Measurements from ENCODE around the gene ASTN2.
A peak's percentile ranks its signal among the peaks of the same experiment; 100 is the strongest.

Gene ASTN2

DNA sequence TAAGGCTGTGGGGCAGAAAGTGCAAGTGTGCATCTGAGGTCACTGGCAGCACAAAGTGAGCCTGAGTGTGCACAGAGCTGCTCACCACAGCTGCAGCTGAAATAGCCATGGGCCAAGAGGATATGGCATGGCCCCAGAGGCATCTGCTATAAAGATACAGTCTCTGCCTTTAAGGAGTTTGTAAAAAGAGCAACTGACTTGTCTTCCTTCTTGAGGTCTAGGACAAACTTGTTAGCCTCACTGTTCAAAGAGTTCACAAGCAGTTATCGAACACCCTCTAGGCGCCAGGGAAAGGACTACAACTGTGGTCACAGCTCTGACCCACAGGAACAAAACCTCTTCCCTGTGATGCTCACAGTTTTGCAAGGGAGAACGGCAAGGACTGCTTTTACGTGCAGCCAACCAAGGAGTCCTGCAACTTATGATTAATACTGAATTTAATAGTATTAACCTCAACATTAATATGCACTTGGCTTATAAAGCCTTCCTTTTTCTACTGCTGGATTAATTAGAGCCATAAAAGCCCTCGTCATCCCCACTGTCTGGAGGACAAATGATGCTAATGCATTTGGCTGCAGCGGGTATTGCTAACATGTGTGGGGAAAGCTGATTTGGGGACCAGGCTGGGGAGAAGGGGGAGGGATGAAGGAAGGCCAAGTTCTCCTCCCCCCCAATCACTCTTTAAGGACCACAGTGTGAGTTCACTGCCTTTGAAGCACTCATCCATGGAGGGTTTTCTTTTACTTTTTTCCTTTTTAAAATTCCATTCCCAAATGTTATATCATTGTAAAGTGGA is 917.6 kb downstream of the ASTN2 start:
- no peaks in the 10 kb centered on the region for H3K36me3 ChIP-seq (ENCODE audit: control insufficient read depth, insufficient read depth, low read length)
- H3K27me3 ChIP-seq (replicated peaks; ENCODE audit: control insufficient read depth, insufficient read depth, low read length) = no peaks in the 10 kb centered on the region
- no peak overlapping the region for H3K4me3 ChIP-seq (replicated peaks; ENCODE audit: low read depth, low read length)
- no peak for DNase-seq (ENCODE audit: extremely low read depth, insufficient read length)
- TF ChIP-seq, protein P1, sequence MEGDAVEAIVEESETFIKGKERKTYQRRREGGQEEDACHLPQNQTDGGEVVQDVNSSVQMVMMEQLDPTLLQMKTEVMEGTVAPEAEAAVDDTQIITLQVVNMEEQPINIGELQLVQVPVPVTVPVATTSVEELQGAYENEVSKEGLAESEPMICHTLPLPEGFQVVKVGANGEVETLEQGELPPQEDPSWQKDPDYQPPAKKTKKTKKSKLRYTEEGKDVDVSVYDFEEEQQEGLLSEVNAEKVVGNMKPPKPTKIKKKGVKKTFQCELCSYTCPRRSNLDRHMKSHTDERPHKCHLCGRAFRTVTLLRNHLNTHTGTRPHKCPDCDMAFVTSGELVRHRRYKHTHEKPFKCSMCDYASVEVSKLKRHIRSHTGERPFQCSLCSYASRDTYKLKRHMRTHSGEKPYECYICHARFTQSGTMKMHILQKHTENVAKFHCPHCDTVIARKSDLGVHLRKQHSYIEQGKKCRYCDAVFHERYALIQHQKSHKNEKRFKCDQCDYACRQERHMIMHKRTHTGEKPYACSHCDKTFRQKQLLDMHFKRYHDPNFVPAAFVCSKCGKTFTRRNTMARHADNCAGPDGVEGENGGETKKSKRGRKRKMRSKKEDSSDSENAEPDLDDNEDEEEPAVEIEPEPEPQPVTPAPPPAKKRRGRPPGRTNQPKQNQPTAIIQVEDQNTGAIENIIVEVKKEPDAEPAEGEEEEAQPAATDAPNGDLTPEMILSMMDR (IDR thresholded peaks at IDR 0.05; ENCODE audit: insufficient read depth, low read length, poor library complexity, severe bottlenecking) = no peak

DNA sequence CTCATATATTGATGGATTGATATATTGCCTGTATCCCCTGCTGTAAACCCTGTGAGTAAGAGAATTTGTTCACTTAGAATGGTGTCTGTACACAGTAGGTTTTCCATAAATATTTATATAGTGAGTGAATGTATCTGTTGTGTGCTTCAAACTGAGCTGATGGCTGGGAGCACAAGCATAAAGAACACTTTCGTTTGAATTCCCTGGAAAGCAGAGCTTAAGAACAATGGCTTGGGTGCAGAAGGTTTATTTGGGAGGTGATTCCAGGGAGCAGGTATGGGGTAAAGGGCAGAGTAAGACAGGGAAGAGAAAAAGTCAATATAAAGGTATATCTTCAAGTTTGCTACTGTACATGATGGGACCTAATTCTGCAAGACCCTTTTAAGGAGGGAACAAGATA is 918.7 kb downstream of the ASTN2 start:
- DNase-seq (ENCODE audit: extremely low read depth, insufficient read length) = no peak
- TF ChIP-seq, protein P1 (IDR thresholded peaks at IDR 0.05; ENCODE audit: insufficient read depth, low read length, poor library complexity, severe bottlenecking) = no peak
- no peak overlapping the region for H3K4me3 ChIP-seq (replicated peaks; ENCODE audit: low read depth, low read length)
- H3K36me3 ChIP-seq (ENCODE audit: control insufficient read depth, insufficient read depth, low read length) = no peaks in the 10 kb centered on the region
- no peaks in the 10 kb centered on the region for H3K27me3 ChIP-seq (replicated peaks; ENCODE audit: control insufficient read depth, insufficient read depth, low read length)

DNA sequence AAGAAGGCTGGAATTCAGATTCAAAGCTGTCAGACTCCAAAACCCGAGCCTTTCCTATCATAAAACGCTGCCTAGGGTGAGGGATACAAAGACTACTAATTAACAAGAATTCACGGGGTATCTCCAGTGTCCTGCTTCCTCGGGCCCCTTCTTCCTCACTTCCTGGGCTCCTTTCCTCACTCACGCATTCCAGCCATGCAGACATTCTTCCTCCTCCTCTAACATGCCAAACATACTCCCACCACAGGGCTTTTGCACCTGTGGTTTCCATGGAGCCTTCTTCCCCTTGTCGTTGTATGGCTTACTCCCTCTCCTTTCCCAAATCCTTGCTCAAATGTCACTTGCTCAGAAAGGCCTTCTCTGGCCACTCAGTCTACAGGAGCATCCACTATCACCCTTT is 919.1 kb downstream of the ASTN2 start:
- Histone ChIP-seq H3K27me3 (replicated peaks; ENCODE audit: control insufficient read depth, insufficient read depth, low read length) (no peaks in the 10 kb centered on the region), H3K36me3 (ENCODE audit: control insufficient read depth, insufficient read depth, low read length) (no peaks in the 10 kb centered on the region), H3K4me3 (replicated peaks; ENCODE audit: low read depth, low read length) (no peak overlapping the region)
- TF ChIP-seq, protein P1 (IDR thresholded peaks at IDR 0.05; ENCODE audit: insufficient read depth, low read length, poor library complexity, severe bottlenecking) = no peak
- no peak for DNase-seq (ENCODE audit: extremely low read depth, insufficient read length)

DNA sequence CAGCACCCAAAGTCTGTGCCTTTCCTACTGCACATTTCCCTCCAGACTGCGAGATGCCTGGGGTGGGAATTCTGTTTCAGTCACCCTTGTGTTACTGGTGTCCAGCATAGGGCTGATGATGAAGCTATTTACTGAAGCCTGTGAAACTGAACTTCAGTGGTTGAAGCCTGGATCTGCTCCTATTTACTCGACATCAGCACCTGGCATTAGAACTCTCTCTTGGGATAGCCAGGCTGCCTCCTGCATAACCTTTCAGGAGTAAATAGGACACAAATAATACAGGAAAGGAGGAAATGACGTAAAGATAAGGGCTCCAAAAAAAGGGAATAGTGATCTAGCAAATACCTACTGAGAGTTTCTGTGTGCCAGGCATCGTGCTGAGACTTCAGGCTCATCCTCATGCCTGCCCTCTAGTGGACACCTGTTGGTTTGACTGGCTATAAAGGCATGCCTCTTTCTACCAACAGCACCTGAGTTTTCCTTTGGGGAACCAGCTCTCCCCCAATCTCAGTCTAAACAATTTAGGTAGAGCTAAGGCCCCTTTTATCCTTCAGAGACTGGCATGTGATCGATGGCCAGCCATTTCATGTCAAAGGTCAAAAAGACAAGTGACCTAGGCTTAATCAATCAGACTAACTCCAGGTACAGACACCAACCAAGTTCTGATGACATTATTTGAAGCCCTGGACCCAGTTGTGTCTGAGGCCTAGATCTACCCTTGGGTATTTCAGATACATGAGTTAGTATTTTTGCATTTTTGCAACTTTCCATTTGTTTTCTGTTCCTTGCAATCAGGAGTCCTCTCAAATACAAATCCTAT is 919.8 kb downstream of the ASTN2 start:
- TF ChIP-seq, protein P1 (IDR thresholded peaks at IDR 0.05; ENCODE audit: insufficient read depth, low read length, poor library complexity, severe bottlenecking) = peak; percentile 78
- no peak for DNase-seq (ENCODE audit: extremely low read depth, insufficient read length)
- no peaks in the 10 kb centered on the region for H3K27me3 ChIP-seq (replicated peaks; ENCODE audit: control insufficient read depth, insufficient read depth, low read length)
- no peaks in the 10 kb centered on the region for H3K36me3 ChIP-seq (ENCODE audit: control insufficient read depth, insufficient read depth, low read length)
- H3K4me3 ChIP-seq (replicated peaks; ENCODE audit: low read depth, low read length) = no peak overlapping the region

DNA sequence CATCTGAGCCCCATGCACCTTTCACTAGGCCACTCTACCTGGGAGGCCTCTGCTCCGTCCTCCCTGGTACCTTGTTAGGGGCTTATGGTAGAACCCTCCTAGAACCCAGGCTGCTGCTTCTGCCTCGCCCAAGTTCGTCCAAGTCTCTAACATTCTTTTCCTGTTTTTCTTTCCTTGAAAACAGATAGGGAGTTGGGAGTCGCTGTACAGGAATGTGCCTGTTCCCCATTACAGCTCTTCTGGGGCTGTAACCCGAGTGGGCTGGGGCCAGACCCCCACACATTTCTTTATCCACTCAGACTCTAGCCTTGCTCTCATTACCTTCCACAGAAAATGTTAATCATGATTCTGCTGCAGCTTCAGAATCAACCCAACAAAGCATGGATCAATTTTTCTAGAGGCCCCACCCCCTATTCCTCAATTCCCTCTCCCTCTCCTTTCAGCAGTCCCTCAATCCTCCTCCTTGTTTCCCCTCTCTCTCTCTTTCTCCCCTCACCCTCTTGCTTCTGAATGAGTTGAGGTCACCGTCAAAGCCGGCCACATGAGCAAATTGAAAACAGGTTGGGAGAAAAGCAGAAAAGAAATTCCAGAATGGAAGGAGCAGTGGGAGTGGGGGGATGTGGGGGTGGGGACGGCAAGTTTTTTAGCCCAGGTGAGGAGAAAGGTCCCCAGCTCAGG is 921.5 kb downstream of the ASTN2 start:
- Histone ChIP-seq H3K27me3 (replicated peaks; ENCODE audit: control insufficient read depth, insufficient read depth, low read length) (no peaks in the 10 kb centered on the region), H3K4me3 (replicated peaks; ENCODE audit: low read depth, low read length) (no peak overlapping the region), H3K36me3 (ENCODE audit: control insufficient read depth, insufficient read depth, low read length) (no peaks in the 10 kb centered on the region)
- no peak for DNase-seq (ENCODE audit: extremely low read depth, insufficient read length)
- TF ChIP-seq, protein P1 (IDR thresholded peaks at IDR 0.05; ENCODE audit: insufficient read depth, low read length, poor library complexity, severe bottlenecking) = no peak

Measured in GM06990 (cell line).